ENCODE data around the gene TRPV3.
"Not testable (repeated sequence)": the region's sequence is repeated elsewhere in the genome, so short reads cannot be mapped to it uniquely, and the experiment has no call there.

The TRPV3 gene

DNA sequence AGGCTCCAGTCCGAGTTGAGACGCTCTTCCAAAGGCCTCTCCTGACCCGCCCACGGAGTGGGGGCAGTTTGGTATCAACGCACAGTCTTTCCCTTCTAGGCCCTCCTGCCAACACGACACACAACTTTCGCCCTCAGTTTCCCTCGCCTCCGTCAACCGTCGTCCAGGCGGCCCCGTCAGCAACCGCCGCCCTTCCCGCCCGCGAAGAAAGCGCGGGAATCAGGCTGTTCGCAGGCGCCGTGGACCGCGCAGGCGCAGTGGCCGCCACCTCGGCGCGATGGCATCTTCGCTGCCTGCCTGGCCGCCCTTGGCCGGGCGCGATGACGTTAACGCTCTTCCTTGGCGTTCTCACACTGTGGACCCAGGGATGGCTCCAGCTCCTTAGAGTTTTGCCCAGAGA is 86.0 kb downstream of the TRPV3 start, which contains the start of gene SPATA22 (continued):
- TF ChIP-seq ZNF354C (tag by site-specific recombination; IDR thresholded peaks at IDR 0.05; ENCODE audit: borderline replicate concordance, low read depth) (no peak), ZNF777 (tag by site-specific recombination; IDR thresholded peaks at IDR 0.05; ENCODE audit: borderline replicate concordance) (no peak), ZNF157 (tag by site-specific recombination; IDR thresholded peaks at IDR 0.05) (no peak), BCL11B (tag by site-specific recombination; IDR thresholded peaks at IDR 0.05; ENCODE audit: low read depth) (no peak)

GRCh38 chr17:3469529-3469928 is 88.1 kb downstream of the TRPV3 start:
- no peaks in the 10 kb centered on the region for H3K9me3 ChIP-seq (ENCODE audit: control insufficient read depth, insufficient read depth, low read depth, low read length)
- H3K4me1 ChIP-seq (ENCODE audit: control insufficient read depth, insufficient read depth, low read length), result no peaks in the 10 kb centered on the region
- no peaks in the 10 kb centered on the region for H3K36me3 ChIP-seq (ENCODE audit: control insufficient read depth in 2 of 2, insufficient read depth in 1 of 2, low read length in 2 of 2)
- TF ChIP-seq ZNF16 (tag by site-specific recombination; IDR thresholded peaks at IDR 0.05; ENCODE audit: low read depth) (no peak), KLF9 (tag by site-specific recombination; IDR thresholded peaks at IDR 0.05; ENCODE audit: low read depth) (no peak), ZNF548 (tag by site-specific recombination; IDR thresholded peaks at IDR 0.05) (no peak), ZBTB8A (tag by site-specific recombination; IDR thresholded peaks at IDR 0.05) (no peak), OVOL3 (tag by site-specific recombination; IDR thresholded peaks at IDR 0.05) (no peak), ZNF707 (tag by site-specific recombination; IDR thresholded peaks at IDR 0.05) (no peak), KLF16 (tag by site-specific recombination; IDR thresholded peaks at IDR 0.05) (no peak), ZNF398 (tag by site-specific recombination; IDR thresholded peaks at IDR 0.05) (no peak), ZNF473 (tag by site-specific recombination; IDR thresholded peaks at IDR 0.05) (no peak), ZNF433 (tag by site-specific recombination; IDR thresholded peaks at IDR 0.05; ENCODE audit: low read depth) (no peak)
- TF ChIP-seq, protein P1, sequence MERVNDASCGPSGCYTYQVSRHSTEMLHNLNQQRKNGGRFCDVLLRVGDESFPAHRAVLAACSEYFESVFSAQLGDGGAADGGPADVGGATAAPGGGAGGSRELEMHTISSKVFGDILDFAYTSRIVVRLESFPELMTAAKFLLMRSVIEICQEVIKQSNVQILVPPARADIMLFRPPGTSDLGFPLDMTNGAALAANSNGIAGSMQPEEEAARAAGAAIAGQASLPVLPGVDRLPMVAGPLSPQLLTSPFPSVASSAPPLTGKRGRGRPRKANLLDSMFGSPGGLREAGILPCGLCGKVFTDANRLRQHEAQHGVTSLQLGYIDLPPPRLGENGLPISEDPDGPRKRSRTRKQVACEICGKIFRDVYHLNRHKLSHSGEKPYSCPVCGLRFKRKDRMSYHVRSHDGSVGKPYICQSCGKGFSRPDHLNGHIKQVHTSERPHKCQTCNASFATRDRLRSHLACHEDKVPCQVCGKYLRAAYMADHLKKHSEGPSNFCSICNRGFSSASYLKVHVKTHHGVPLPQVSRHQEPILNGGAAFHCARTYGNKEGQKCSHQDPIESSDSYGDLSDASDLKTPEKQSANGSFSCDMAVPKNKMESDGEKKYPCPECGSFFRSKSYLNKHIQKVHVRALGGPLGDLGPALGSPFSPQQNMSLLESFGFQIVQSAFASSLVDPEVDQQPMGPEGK (tag by site-specific recombination; IDR thresholded peaks at IDR 0.05), result no peak
- CTCF ChIA-PET, result no interaction called here
- POLR2A ChIA-PET, result no interaction called here
- H3K27ac ChIP-seq (ENCODE audit: extremely low read depth, low read depth, low read length), result no peak overlapping the region
- no peak overlapping the region for H3K4me3 ChIP-seq (ENCODE audit: low read depth, low read length)

DNA sequence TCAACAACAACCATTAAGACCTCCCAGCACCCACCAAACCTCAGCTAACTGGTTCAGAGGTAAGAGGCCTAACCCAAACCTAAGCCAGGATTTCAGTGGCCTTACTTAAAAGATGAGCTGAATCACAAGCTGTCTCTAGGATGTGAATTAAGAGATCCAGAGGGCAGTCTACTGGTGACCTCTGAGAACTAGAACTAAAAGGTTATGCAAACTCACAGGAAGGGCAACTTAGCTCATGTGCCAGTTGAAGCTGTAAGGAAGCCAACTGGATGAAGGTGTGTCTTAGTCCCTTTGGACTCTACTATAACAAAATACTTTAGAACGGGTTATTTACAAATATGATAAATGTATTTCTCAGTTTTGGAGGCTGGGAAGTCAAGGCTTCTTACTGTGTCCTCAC is 91.3 kb downstream of the TRPV3 start:
- H3K4me3 ChIP-seq (ENCODE audit: low read depth, low read length); POLR2A ChIA-PET; CTCF ChIA-PET; H3K36me3 ChIP-seq (ENCODE audit: control insufficient read depth in 2 of 2, insufficient read depth in 1 of 2, low read length in 2 of 2); H3K9me3 ChIP-seq (ENCODE audit: control insufficient read depth, insufficient read depth, low read depth, low read length); H3K27ac ChIP-seq (ENCODE audit: extremely low read depth, low read depth, low read length); H3K4me1 ChIP-seq (ENCODE audit: control insufficient read depth, insufficient read depth, low read length): not testable (repeated sequence)

Data from HEK293 (cell line).